ENCODE data around the gene MAGI2.

MAGI2 gene

DNA sequence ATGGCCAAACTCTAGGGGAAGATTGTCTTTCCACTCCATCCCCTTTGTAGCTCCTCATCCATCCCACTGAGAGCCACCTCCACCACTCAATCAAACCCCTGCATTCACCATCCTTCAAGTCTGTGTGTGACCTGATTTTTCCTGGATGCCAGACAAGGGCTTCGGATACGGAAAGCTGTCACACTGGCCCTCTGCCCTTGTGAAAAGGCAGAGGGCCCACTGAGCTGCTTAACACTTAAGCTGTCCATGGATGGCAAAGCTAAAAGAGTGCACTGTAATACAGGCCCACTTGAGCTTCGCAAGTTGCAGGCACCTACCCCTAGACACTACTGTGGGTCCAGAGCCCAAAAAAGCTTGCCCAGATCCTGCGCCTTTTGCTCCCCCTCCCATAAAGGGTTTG is 237.2 kb downstream of the MAGI2 start:
- Histone ChIP-seq H3K9me3 (ENCODE audit: control insufficient read depth, insufficient read depth, low read depth, low read length) (no peaks in the 10 kb centered on the region), H3K4me3 (ENCODE audit: low read depth, low read length) (no peak overlapping the region), H3K9ac (ENCODE audit: low read length) (no peak overlapping the region), H3K27me3 (ENCODE audit: control insufficient read depth, insufficient read depth, low read length) (no peaks in the 10 kb centered on the region), H3K4me1 (ENCODE audit: control insufficient read depth, insufficient read depth, low read length) (no peaks in the 10 kb centered on the region), H3K27ac (ENCODE audit: low read depth, low read length) (no peak overlapping the region), H3K36me3 (ENCODE audit: control insufficient read depth, insufficient read depth, low read length) (no peaks in the 10 kb centered on the region)

DNA sequence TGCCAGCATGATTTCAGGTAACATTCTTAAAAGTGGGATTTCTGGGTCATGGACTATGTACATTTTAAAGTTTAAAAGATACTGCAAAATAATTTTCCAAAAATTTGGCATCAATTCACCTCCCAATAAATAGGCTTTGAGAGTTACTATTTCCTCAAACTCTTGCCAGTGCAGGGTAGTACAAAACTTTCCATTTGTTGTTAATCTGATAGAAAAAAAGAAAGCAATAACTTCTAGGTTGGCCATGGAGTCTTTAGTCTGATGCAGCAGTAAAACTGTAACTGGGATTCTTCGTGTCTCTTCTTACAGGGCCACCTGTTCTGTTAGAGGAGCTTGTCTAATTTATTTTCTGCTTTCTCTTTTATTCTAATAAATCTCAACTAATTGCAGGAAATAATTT is 241.1 kb downstream of the MAGI2 start:
- Histone ChIP-seq H3K27me3 (ENCODE audit: control insufficient read depth, insufficient read depth, low read length) (no peaks in the 10 kb centered on the region), H3K27ac (ENCODE audit: low read depth, low read length) (no peak overlapping the region), H3K9ac (ENCODE audit: low read length) (no peak overlapping the region), H3K36me3 (ENCODE audit: control insufficient read depth, insufficient read depth, low read length) (no peaks in the 10 kb centered on the region), H3K4me1 (ENCODE audit: control insufficient read depth, insufficient read depth, low read length) (no peaks in the 10 kb centered on the region), H3K4me3 (ENCODE audit: low read depth, low read length) (no peak overlapping the region), H3K9me3 (ENCODE audit: control insufficient read depth, insufficient read depth, low read depth, low read length) (no peaks in the 10 kb centered on the region)

DNA sequence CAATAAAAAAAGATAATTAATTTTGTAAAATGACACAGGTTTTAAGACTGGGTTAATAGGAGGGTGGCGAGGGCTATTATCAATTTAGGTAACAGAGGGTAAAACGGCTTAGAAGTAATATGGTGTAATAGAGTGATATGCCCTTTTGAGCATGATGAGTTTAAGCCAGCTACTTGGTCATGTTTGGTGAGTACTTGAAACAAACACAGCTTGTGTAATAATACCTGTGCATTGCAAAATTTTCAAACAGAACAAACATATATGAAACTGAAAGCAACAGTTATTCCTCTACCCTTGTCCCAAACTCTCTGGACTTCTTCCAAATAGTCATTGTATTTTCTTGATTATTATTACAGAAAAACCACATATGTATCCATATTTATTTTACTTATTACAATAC is 241.7 kb downstream of the MAGI2 start:
- Histone ChIP-seq H3K9ac (ENCODE audit: low read length) (no peak overlapping the region), H3K27ac (ENCODE audit: low read depth, low read length) (no peak overlapping the region), H3K36me3 (ENCODE audit: control insufficient read depth, insufficient read depth, low read length) (no peaks in the 10 kb centered on the region), H3K4me3 (ENCODE audit: low read depth, low read length) (no peak overlapping the region), H3K27me3 (ENCODE audit: control insufficient read depth, insufficient read depth, low read length) (no peaks in the 10 kb centered on the region), H3K9me3 (ENCODE audit: control insufficient read depth, insufficient read depth, low read depth, low read length) (no peaks in the 10 kb centered on the region), H3K4me1 (ENCODE audit: control insufficient read depth, insufficient read depth, low read length) (no peaks in the 10 kb centered on the region)

DNA sequence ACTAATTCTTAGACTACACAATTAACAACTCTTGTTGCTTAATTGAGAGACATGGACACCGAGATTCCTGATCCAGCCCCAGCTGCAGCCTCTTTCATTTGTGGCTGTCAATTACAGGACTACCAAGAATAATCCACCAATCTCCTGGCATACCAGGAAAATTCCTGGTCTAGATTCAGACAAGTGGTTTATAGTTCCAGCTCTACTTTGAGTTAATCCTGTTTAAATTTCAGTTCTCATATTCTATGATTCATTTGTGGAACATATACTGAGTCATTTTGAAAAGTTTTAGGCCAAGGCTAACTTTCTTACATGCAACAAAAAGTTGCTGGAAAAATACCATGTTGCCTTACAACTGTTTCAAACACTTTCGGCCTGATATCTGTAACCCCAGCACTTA is 253.5 kb downstream of the MAGI2 start:
- Histone ChIP-seq H3K27me3 (ENCODE audit: control insufficient read depth, insufficient read depth, low read length) (no peaks in the 10 kb centered on the region), H3K27ac (ENCODE audit: low read depth, low read length) (no peak overlapping the region), H3K4me3 (ENCODE audit: low read depth, low read length) (no peak overlapping the region), H3K9ac (ENCODE audit: low read length) (no peak overlapping the region), H3K36me3 (ENCODE audit: control insufficient read depth, insufficient read depth, low read length) (no peaks in the 10 kb centered on the region), H3K9me3 (ENCODE audit: control insufficient read depth, insufficient read depth, low read depth, low read length) (no peaks in the 10 kb centered on the region), H3K4me1 (ENCODE audit: control insufficient read depth, insufficient read depth, low read length) (no peaks in the 10 kb centered on the region)

DNA sequence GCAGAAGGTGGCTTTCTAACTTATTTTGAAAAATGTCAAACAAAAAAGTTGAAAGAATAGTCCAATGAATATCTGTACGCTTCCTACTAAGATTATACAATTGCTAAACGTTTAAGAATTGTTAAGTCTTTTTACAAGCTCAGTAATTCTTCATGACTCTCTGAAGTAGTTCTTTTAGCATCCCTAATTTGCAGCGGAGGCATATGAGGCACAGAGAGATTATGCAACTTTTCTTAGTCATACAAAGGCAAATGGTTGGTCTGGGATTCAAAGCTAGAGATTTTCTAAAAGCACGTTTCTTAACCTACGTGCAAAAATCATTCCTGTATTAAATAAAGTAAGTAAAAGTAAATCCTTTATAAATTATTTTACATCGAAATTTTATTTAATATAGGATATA is 254.2 kb downstream of the MAGI2 start:
- Histone ChIP-seq H3K36me3 (ENCODE audit: control insufficient read depth, insufficient read depth, low read length) (no peaks in the 10 kb centered on the region), H3K4me1 (ENCODE audit: control insufficient read depth, insufficient read depth, low read length) (no peaks in the 10 kb centered on the region), H3K9ac (ENCODE audit: low read length) (no peak overlapping the region), H3K4me3 (ENCODE audit: low read depth, low read length) (no peak overlapping the region), H3K27ac (ENCODE audit: low read depth, low read length) (no peak overlapping the region), H3K9me3 (ENCODE audit: control insufficient read depth, insufficient read depth, low read depth, low read length) (no peaks in the 10 kb centered on the region), H3K27me3 (ENCODE audit: control insufficient read depth, insufficient read depth, low read length) (no peaks in the 10 kb centered on the region)

DNA sequence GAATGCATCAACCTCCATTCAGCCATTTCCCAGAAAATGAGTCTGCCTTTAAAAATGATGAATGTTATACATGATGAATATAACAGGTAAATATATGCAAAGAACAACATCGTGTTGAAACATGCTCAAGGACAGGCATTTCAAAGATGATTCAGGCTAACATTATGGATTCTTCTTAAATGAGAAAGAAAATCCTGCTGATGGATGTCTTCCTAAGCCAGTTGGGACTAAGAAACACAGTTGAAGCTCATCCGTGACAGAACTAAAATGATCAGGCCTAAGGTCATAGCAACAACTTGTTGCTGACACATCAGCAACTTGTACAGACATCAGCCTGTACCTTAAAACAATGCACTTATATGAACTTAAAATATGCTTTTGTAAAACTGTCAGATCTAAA is 267.9 kb downstream of the MAGI2 start:
- no peak overlapping the region for H3K27ac ChIP-seq (ENCODE audit: low read depth, low read length)
- H3K36me3 ChIP-seq (ENCODE audit: control insufficient read depth, insufficient read depth, low read length) = no peaks in the 10 kb centered on the region
- no peak overlapping the region for H3K9ac ChIP-seq (ENCODE audit: low read length)
- H3K27me3 ChIP-seq (ENCODE audit: control insufficient read depth, insufficient read depth, low read length) = no peaks in the 10 kb centered on the region
- H3K4me1 ChIP-seq (ENCODE audit: control insufficient read depth, insufficient read depth, low read length) = no peaks in the 10 kb centered on the region
- peaks cover 9% of the 10 kb centered on the region for H3K9me3 ChIP-seq (ENCODE audit: control insufficient read depth, insufficient read depth, low read depth, low read length)
- no peak overlapping the region for H3K4me3 ChIP-seq (ENCODE audit: low read depth, low read length)

DNA sequence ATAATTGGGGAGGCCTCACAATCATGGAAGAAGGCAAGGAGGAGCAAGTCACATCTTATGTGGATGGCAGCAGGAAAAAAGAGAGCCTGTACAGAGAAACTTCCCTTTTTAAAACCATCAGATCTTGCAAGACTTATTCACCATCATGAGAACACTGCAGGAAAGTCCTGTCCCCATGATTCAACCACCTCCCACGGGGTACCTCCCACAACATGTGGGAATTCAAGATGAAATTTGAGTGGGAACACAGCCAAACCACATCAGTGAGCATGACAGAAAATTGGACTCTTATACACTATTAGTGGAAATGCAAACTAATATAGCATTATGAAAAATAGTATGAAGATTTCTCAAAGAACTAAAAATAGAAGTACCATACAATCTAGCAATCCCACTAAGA is 271.2 kb downstream of the MAGI2 start:
- Histone ChIP-seq H3K36me3 (ENCODE audit: control insufficient read depth, insufficient read depth, low read length) (no peaks in the 10 kb centered on the region), H3K9me3 (ENCODE audit: control insufficient read depth, insufficient read depth, low read depth, low read length) (peaks cover 11% of the 10 kb centered on the region), H3K27me3 (ENCODE audit: control insufficient read depth, insufficient read depth, low read length) (no peaks in the 10 kb centered on the region), H3K9ac (ENCODE audit: low read length) (no peak overlapping the region), H3K4me1 (ENCODE audit: control insufficient read depth, insufficient read depth, low read length) (no peaks in the 10 kb centered on the region), H3K27ac (ENCODE audit: low read depth, low read length) (no peak overlapping the region), H3K4me3 (ENCODE audit: low read depth, low read length) (no peak overlapping the region)

DNA sequence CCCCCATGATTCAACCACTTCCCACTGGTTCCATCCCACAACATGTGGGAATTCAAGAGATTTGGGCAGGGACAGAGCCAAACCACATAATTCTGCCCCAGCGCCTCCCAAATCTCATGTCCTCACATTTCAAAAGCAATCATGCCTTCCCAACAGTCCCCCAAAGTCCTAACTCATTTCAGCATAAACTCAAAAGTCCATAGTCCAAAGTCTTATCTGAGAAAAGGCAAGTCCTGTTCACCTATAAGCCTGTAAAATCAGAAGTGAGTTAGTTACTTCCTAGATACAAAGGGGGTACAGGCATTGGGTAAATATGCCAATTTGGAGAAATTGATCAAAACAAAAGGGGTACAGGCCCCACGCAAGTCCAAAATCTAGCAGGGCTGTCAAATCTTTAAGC is 272.9 kb downstream of the MAGI2 start:
- Histone ChIP-seq H3K27me3 (ENCODE audit: control insufficient read depth, insufficient read depth, low read length) (no peaks in the 10 kb centered on the region), H3K9ac (ENCODE audit: low read length) (no peak overlapping the region), H3K9me3 (ENCODE audit: control insufficient read depth, insufficient read depth, low read depth, low read length) (peaks cover 11% of the 10 kb centered on the region), H3K4me3 (ENCODE audit: low read depth, low read length) (no peak overlapping the region), H3K4me1 (ENCODE audit: control insufficient read depth, insufficient read depth, low read length) (no peaks in the 10 kb centered on the region), H3K36me3 (ENCODE audit: control insufficient read depth, insufficient read depth, low read length) (no peaks in the 10 kb centered on the region), H3K27ac (ENCODE audit: low read depth, low read length) (no peak overlapping the region)

DNA sequence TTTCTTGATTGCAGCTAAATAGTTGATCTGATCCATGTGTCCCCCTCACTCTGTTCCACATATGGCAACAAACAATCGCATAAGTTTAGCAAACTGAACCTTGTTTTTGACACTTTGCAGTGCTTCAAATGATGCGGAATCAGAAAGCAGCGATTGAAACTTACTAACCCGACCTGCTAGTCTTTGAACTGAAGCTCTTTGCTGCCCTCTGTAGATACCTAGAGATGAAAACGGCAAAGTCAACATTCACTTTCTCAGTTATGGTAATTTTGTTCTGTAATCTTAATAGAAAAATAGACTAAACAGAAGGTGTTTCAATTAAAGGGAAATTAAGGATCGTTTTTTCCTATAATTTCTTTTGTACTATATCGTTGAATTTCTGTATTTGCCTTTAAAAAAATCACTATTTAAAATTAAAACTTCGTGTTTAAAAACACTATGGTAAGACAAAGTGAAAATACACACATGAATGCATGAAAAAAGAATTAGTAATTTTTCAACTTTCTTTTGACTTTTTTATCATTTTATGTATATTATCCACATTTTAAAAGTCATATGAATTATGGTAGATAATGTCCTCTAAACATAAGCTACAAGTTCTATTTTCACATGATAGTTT is 276.5 kb downstream of the MAGI2 start:
- no peak overlapping the region for H3K9ac ChIP-seq (ENCODE audit: low read length)
- peaks cover 11% of the 10 kb centered on the region for H3K9me3 ChIP-seq (ENCODE audit: control insufficient read depth, insufficient read depth, low read depth, low read length)

DNA sequence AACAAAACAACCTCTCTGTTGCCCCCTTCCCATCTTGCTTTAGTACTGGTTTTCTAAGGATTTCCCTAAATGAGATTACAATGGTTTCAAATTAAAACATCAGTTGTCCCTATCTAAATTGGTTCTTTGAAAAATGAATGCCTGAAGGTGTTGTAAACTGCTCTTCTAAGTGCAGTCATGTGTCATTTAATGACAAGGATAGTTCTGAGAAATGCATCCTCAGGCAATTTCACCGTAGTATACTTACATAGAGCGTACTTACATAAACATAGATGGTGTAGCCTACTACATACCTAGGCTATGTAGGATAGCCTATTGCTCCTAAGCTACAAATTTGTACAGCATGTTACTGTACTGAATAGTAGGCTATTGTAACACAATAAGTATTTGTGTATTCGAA is 278.1 kb downstream of the MAGI2 start:
- no peak overlapping the region for H3K9ac ChIP-seq (ENCODE audit: low read length)
- no peak overlapping the region for H3K4me3 ChIP-seq (ENCODE audit: low read depth, low read length)
- no peak overlapping the region for H3K27ac ChIP-seq (ENCODE audit: low read depth, low read length)
- H3K36me3 ChIP-seq (ENCODE audit: control insufficient read depth, insufficient read depth, low read length) = no peaks in the 10 kb centered on the region
- no peaks in the 10 kb centered on the region for H3K27me3 ChIP-seq (ENCODE audit: control insufficient read depth, insufficient read depth, low read length)
- H3K9me3 ChIP-seq (ENCODE audit: control insufficient read depth, insufficient read depth, low read depth, low read length) = peaks cover 2% of the 10 kb centered on the region; the same call in 1 of the 2 replicates
- no peaks in the 10 kb centered on the region for H3K4me1 ChIP-seq (ENCODE audit: control insufficient read depth, insufficient read depth, low read length)

More for the DNA sequence above, 276.5 kb downstream of the MAGI2 start:
- H3K4me1 ChIP-seq (ENCODE audit: control insufficient read depth, insufficient read depth, low read length) = no peaks in the 10 kb centered on the region
- no peak overlapping the region for H3K27ac ChIP-seq (ENCODE audit: low read depth, low read length)
- H3K36me3 ChIP-seq (ENCODE audit: control insufficient read depth, insufficient read depth, low read length) = no peaks in the 10 kb centered on the region
- H3K27me3 ChIP-seq (ENCODE audit: control insufficient read depth, insufficient read depth, low read length) = no peaks in the 10 kb centered on the region
- no peak overlapping the region for H3K4me3 ChIP-seq (ENCODE audit: low read depth, low read length)

DNA sequence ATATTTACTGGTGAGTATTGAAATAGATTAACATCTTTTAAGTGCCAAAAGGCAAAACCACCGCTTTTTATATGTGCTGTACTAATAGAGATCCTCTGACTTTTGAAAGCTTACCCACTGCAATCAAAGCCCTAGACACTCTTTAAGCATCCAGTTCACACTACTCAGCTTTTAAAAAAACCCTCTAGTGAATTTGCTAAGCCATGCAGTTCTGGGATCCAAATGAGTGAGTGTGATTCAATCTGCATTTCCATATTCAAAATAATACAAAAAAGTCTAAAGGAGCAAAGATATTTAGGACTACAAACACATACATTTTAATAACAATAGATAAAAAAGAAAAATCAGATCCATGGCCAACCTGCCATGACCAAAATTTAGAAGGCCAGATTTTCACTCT is 288.2 kb downstream of the MAGI2 start:
- peaks cover 21% of the 10 kb centered on the region for H3K9me3 ChIP-seq (ENCODE audit: control insufficient read depth, insufficient read depth, low read depth, low read length)
- no peak overlapping the region for H3K4me3 ChIP-seq (ENCODE audit: low read depth, low read length)
- H3K27ac ChIP-seq (ENCODE audit: low read depth, low read length) = no peak overlapping the region
- no peaks in the 10 kb centered on the region for H3K27me3 ChIP-seq (ENCODE audit: control insufficient read depth, insufficient read depth, low read length)
- H3K4me1 ChIP-seq (ENCODE audit: control insufficient read depth, insufficient read depth, low read length) = no peaks in the 10 kb centered on the region
- H3K36me3 ChIP-seq (ENCODE audit: control insufficient read depth, insufficient read depth, low read length) = no peaks in the 10 kb centered on the region
- H3K9ac ChIP-seq (ENCODE audit: low read length) = no peak overlapping the region

Measured in HUES6 (cell line).